Activated CD4-positive, CD25-positive, alpha-beta regulatory T cell (primary cell): ENCODE data around the gene FBXL16.
A peak's percentile ranks its signal among the peaks of the same experiment; 100 is the strongest.

ENCODE experiments used
- DNase-seq, 4 experiments: peaks; one replicate each; lab custom pipeline; 2025; lab: John Stamatoyannopoulos, UW

Gene FBXL16

DNA sequence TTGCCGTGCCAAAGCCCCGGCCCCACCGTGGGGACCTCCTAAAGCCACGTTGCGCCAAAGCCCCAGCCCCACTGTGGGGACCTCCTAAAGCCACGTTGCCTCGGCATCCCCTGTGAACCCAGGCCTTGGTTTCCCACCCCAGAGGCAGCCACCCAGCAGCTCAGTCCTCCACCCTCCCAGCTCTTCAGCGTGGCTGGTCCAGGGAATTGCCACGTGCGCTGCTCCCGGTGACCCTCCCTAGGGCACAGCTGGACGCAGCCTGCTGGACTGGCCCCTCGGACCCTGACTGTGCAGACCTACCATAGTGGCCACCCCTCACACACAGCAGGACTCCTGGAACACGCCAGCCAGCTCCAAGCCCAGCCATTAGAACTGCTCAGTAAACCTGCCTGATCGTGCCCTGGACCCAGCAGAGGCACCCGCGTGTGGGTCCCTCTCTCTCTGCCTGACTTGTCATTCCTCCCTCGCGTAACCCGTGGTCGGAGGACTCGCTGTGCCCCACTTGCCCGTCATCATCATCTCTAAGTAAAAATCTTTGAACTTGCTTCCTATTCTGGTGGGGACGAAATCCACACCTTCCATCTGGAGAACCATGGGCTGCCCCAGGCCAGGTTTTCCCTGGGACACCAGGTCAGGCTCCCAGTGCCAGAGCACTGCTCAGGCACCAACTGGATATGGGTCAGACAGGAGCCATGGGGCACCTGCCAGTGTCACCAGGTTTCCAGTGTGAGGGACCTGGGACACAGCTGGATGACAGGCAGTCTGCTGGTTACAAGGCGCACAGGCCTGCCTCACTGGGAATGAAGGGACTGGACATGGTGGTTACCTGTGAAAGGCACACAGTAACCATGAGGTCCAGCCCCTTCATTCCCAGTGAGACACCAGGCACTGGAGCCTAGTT is 29.6 kb upstream of the FBXL16 start:
- DNase-seq = no peak

DNA sequence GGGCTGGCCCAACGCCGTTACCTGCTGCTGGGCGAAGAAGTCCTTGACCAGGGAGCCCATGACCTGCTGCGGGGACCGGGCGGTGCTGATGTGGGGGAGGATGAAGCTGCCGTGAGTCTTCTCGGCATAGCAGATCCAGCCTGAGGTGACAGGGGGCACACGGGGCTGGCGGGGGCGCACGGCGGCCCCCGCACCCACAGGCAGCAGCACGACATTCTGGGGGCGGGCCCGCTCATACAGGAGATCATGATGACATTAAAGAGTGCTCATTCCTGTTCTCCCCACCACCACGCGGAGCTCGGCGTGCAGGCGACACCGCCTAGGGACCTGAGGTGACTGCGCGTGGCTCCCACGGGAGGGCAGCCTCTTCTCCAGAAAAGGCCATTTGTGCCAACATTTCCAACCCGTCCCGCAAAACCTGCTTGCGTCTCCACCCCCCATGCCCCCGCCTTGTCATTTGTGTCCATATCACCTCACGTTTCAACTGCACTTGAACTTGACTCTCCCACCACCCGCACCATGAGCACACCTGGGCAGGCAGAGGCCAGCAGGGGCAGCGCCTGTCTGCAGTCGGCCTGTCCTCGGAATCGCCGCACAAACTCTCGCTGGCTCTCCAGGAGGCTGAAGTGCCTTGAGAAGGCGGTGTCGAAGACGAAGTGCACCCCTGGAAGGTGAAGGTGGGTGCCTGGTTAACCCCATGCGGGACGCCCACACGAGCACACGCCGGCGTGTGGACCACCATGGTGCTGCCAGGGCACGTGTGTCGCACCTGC is 28.8 kb upstream of the FBXL16 start:
- no peak for DNase-seq

DNA sequence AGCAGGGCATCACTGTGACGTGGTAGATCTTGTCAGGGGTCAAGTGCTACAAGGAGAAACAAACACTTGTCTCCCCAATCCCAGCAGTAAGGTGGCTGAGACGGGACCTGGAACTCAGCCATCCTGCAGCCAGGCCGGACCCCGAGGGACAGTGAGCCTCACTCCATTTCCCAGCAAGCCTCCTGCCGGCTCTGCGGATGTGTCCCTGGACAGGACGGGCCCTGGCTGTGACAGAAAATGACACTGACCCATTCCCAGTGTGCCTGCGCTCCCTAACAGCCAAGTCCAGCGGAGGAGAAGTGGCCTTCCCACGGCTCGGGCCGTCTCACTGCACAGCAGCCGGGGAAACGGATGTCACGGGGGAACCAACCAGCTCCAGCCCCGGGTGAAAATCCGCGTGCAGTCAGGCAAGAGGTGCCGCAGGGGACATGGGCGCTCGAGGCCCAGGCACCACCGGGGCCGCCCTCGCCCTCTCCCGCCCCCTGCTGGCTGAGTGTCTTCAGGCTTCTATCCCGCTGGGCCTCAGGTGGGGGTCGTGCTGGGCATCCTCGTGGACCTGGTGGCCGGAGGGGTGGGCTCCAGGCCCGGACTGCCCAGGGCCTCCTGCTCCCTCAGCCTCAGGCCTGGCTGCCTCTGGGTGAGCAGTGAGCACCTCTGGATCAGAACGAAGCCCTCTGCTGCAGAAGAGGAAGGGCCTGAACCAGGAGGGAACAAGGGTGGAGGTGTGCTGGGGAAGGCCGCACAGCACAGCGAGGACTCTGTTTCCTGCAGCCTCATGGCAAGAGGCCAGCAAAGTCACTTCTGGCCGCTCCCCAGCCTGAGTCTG is 28.0 kb upstream of the FBXL16 start:
- DNase-seq = peak in 1 of 4 experiments; percentile 22

DNA sequence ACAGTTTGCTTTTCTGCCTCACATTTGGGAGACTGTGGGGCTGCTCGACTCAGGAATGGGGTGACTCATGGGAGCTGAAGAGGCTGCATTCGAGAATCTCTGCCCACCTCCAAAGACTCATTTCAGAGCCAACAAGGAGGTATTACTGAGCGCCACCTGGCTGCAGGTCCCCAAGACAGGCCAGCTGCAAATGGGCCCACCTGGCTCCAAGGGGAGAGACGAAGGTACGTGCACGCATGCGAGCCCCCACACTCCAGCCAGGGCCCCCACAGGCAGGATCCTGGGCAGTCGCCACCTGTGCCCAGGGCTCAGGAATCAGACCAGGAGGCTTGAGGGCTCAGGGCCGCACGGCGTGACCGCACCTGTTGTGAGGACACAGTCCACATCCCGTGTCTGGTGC is 27.3 kb upstream of the FBXL16 start:
- no peak for DNase-seq

DNA sequence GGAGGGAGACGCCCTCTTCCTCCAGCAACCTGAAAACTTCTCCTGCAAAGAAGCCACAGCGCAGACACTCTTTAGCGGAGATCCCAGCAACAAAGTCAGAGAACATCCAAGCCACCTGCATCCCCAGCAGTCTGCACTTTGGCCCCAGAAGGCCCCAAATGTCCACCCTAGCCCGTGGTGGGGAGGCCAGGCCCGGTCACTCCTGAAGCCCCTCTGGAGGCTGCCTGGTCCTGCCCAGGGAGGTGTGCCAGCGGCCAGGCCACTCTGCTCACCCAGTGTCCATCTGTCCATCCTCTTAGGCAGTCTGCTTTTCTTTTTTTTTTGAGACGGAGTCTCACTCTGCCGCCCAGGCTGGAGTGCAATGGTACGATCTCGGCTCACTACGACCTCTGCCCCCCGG is 26.7 kb upstream of the FBXL16 start:
- DNase-seq = no peak

DNA sequence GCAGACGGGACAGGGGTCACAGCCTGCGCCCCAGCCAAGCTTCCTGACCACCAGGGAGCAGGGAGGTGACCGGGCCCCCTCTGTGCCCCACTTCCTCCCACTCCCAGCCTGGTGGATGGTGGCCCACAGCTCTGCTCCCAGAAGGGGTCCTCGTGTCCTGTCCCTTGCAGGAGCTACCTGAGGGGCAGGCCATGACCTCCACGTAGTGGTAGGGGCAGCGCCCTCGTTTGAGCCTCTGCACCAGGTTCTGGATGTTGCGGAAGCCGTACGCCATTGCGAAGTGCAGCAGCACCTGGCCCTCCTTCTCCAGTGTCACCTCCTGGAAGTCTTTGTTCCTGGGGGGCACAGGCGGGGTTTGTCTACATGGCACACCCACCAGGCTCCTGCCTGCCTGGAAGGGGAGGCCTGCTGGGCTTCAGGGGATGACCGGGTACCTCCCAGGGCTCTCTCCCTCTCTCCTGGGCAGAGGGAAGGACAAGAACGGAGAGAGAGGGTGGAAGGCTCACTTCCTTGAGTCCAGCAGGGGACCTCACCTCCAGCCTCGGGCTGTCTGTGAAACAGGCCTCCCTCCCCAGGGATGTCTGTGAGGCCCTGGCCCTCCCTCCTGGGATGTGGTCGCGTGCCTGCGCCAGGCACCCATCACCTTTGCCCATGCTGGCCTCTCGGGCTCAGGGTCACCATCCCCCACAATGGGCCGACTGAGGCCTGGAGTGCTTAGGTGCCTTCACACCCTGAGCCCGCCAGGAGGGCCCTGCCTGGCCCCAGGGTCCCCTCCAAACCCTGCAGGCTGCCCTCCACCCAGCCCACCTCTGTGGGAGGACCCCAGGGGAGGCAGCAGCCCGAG is 25.3 kb upstream of the FBXL16 start:
- DNase-seq = no peak

DNA sequence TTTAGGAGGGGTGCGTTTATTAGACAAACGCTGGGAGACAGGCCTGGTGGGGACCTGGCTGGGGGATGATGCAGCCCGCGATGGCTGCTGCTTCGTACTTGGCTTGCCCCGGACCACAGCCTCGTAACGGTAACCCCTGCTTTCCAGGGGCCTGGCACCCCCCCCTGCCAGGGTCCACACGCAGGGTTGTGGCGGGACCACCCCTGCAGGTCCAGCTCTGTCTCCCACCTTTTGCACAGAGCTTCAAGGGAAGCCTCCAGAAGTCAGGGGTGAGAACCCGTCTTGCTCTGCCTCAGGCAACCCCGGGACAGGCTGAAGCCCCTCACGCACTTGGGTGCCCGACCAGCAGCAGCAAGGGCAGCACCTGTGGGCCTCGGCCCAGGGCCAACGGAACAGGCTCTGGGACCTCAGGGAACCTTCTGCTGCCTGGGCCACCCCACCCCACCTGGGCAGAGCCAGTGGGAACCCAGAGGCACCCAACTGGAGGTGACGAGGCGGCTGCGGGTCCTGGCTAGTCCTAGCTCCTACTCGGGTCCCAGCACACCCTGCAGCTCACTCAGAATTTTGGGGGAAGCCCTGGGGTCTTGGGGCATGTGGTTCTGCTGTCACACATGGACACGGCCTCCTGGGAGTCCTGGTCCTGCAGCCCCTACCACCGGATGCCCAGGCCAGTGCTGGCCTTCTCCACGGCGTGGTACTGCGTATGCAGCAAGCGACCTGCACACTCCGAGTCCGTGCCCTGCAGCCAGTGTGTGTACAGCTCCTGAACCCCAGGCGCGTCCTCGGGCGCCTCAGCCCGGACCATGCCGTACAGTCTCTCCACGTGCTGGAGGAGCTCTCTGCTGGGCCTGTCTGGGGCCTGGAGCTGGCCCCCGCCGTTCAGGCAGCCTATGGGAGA is 24.4 kb upstream of the FBXL16 start:
- DNase-seq = no peak

DNA sequence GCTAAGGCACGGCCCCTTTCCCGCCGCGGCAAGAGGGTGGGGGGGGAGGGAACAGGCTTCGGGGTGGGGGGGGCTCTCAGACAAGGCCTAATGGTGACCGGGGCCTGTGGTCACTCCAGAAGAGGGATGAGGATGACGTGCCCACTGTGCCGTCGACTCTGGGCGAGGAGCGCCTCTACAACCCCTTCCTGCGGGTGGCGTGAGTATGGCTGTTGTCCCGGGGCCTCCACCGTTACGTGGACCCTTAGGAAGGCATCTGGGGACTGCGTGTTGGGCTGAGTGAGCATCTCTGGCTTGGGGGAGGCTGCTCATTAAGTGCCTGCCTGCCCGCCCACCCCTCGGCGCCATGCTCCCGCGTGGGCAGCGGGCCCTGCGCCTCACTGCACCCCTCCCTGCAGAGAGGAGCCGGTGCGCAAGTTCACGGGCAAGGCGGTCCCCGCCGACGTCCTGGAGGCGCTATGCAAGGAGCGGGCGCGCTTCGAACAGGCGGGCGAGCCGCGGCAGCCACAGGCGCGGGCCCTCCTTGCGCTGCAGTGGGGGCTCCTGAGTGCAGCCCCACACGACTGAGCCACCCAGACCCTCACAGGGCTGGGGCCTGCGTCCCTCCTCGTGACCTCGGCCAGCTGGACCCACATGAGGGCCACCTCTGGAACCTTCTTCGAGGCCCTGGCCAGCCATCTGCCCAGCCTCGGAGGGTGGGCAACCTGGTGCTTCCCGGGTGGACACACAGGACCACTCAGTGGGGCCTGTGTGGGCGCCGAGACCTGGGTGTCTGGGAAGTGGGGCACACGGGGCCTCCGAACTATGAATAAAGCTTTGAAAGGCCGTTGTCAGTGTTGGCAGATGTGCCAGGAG is 23.5 kb upstream of the FBXL16 start:
- DNase-seq = no peak

DNA sequence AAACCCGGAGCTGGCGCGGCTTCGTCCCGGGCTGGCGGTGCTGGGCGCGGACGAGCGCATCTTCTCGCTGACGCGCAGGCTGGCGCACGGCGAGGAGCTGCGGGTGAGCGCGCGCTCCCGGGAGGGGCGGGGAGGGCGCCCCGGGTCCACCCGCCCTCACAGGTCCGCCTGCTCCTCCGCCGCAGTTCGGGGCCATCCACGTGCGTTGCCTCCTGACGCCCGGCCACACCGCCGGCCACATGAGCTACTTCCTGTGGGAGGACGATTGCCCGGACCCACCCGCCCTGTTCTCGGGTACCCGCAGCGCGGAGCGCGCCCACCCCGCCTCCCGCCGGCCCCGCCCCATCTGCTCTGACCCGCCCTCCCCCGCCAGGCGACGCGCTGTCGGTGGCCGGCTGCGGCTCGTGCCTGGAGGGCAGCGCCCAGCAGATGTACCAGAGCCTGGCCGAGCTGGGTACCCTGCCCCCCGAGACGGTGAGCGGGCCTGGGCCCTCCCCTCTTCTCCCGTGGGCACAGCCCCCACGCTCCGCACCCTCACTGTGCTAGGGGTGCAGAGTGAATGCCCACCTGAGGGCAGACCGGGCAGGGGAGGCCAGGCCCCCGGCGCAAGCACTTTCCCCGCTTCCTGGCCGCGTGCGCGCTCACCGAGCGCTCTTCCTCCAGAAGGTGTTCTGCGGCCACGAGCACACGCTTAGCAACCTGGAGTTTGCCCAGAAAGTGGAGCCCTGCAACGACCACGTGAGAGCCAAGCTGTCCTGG is 22.7 kb upstream of the FBXL16 start:
- peak in 2 of 4 experiments; percentile 36 to 38 for DNase-seq

DNA sequence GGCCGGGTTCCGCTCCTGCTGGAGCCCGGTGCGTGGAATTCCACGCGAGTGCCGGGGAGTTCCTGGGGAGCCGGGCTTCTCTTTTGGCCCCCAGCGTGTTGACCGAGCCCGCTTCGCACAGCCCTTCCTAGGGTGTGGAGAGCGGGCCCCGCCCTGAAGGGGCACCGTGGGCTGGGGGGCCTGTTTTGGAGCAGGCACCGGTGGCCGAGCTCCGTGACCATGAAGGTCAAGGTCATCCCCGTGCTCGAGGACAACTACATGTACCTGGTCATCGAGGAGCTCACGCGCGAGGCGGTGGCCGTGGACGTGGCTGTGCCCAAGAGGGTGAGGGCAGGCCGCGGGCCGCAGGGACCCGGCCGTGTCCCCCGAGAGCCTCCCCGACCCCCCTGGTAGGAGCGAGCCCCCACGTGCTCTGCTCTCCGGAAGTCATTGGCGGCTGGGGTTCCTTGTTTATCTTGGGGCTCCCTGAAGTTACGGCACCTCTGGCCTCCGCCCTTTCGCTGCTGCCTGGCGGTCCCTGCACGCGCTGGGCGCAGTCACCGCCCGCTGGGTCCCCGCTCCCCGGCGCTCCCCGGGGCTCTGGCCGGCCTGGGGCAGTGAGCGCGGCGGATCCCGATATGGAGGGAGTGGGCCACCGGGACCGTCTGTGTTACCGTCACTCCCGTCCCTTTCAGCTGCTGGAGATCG is 21.8 kb upstream of the FBXL16 start:
- no peak for DNase-seq

DNA sequence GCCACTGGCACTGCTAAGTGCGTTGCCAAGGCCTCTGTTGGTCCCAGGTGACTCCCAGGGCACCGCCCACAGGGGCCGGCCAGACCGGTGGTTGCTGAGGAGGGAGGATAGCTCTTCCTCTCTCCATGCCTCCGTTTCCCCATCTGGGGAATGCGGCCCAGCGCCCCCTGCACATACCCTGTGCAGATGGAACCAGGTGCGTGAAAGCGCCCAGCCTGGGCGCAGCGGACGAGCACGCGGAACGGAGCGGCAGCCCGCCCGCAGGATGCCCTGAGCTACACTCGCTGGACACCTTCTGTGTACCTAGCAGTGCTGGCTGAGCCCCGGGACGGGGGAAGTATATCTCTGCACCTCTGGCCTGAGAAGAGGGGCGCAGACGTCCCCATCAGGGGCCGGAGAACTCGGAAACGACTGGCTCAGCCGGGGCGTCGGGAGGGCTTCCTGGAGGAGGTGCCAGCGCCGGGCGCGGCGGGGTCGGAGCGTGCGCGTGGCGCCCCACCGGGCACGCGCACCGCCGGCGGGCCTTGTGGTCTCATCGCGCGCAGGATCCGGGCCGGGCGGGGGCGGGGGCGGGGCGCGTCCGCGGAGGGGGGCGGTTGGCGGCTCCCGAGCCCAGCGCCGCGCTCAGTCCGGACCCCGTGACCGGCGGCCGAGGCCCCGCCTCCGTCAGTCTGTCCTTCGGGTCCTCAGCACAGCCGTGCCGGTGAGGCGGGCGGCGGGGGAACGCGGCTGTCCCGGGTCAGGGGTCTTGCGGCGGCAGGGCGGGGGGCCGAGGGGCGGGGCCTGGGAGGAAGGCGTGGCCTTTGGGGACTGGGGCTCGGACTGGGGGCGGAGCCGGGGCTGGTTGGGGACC is 21.1 kb upstream of the FBXL16 start, which contains the start of the genes CCDC78 and HAGHL:
CCDC78 (minus strand) TSS at position 6 of the 853 bp plus-strand sequence. CDS start 76 bp downstream, outside the sequence.
HAGHL (plus strand) TSS at position 669 of the 853 bp plus-strand sequence. CDS start 404 bp downstream, outside the sequence.
- peak in 3 of 4 experiments; percentile 42 to 52 (median 49) for DNase-seq

DNA sequence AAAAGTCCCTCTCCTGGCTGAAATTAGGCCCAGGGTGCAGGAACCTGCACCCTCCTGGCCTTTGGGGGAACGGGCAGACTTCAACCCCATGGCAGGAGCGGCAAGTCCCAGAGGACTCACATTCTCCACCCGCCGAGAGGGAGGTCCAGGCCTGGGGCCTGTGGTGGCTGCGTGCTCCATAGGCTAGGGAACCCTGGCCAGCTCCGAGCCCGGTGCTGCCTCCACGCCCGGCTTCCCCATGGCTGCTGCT is 20.5 kb upstream of the FBXL16 start:
- DNase-seq = no peak

DNA sequence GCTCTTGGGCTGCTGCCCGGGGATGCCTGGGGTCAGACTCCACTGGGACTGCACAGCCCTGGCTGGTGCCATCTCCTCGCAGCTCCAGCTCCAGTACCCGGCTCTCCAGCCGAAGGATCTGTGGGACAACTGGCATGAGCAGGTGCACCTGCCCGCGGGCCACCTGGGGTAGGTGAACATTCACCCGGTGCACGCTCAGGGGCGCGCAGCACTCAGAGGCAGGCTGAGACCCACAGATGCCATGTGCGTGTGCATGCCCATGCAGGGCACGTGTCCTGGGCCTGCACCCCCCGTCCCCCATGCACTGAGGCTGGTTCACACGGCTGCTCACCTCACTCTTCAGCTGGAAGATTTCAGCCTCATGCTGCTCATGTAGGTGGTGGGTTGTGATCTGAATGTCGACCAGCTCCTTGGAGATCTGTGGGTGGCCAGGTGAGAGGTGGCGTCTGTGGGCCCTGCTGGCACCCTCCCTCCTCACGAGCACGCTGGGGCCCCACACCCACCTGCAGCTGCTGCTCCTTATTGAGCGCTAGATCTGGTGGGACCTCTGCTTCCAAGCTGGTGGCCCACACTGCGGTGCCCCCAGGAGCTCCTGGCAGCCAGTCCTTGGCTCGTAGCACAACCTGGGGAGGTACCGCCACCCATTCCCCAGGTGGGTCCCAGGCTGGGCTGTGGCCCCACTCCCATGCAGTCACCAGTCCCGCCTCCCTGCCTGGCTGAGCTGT is 20.0 kb upstream of the FBXL16 start:
- DNase-seq = no peak

DNA sequence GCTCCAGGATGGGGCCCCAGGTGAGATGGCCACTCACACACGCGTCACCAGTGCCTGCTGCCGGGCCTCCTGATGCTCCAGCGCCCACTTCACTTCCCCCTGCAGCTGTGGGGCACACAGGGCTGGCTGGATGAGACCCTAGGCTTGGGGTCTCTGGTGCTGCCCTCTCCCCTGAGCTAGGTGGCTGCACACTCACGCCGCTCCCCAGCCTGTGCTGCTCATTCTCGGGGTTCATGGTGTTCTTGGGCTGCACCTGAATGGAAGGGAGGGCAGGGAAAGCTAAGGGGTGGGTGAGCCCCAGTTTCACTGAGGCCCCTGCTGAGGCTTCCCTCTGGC is 19.4 kb upstream of the FBXL16 start:
- no peak for DNase-seq

DNA sequence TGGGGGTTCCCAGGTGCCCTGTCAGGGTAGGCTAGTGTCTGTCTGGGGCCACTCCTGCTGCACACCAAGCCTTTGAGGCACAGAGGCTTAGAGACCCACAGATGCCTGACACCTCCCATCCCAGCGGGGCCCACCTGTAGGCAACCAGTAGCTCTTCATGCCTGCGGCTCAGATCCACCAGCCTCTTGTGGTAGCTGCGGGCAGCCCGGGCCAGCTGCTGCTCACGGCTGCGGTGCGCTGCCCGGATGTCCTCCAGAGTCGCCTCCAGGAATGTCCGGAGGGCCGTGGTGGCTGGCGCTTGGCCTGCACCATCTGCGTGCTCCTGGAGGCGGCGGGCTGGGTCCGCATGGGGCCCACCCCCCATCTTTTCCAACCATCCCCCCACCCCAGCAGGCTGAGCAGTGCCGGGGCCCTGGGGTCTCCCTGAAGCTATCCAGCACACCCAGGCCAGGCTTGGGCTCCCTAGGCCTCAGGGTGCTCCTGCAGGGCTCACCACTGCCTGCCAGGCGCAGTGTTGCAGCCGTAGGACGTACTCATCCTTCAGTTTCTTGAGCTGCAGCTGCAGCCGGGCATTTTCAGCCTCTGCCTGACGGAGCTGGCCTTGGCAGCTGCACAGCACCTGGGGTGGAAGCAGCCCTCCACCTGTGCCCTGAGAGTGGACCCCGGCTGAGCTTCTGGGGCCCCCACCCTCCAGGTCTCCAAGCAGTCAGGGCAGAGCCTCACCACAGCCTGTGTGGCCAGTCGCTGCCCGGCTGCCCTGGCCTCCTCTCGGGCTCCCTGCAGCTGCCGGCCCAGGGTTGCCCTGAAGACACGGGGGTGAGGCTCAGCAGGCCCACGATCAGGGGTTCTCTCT is 18.8 kb upstream of the FBXL16 start:
- DNase-seq = no peak

DNA sequence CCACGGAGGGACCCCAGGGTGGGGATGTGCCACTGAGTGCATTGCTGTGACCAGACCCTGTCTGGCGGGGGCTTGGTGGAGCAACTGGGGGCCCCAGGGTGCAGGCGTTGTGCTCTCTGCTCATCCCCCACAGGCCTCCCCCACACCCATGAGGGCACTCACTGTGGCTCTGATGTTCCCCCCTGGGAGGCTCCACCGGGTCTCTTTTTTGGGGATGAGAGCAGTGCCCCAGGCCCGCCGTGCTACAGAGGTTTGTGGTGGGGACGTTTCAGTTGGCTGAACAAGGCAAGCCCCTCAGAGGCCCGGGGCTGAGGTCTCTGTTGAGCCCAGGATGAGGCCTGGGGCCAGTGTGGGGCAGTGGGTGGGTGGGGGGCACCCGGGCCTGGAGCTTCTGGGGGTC is 18.1 kb upstream of the FBXL16 start:
- DNase-seq = no peak
